SK-N-MC (cell line): ENCODE data around the gene DIP2C.

Source experiments
- EZH2 ChIP-seq: fragments of 200-600 bp; sonication (generic); IDR thresholded peaks from one replicate; pipeline ENCODE4 v1.6.1; 2017; ENCODE audit warnings: antibody characterized with exemption
- FOXP2 ChIP-seq: optimal IDR thresholded peaks from 2 replicates; pipeline ENCODE3; 2011; ENCODE audit warnings: mild to moderate bottlenecking, moderate library complexity; ENCODE audit not compliant: insufficient read depth; ENCODE audit errors: extremely low read length, control extremely low read depth
- POLR2AphosphoS5 ChIP-seq: IDR thresholded peaks from 2 replicates; pipeline ENCODE4 v1.6.1; 2012; ENCODE audit warnings: mild to moderate bottlenecking, low read depth, low read length, borderline replicate concordance

- TF ChIP-seq POLR2AphosphoS5, result no peak
- TF ChIP-seq EZH2, result no peak
- TF ChIP-seq FOXP2, result no peak
Measured at GRCh38 chr10:693506-693905, 4.0 kb upstream of the DIP2C start.
